Measurements from ENCODE around the gene TRABD2A.

Gene TRABD2A

GRCh38 chr2:84901593-84902120 is 20.8 kb upstream of the TRABD2A start:
- peak; percentile 93 for DNase-seq (ENCODE audit: low read depth)
- TF ChIP-seq CTCF (conservative IDR thresholded peaks at IDR 0.05; ENCODE audit: low read depth, low read length): no peak
- H3K4me3 ChIP-seq (ENCODE audit: low read depth, low read length): no peak overlapping the region

GRCh38 chr2:84900971-84901370 is 20.1 kb upstream of the TRABD2A start:
- no peak for TF ChIP-seq CTCF (conservative IDR thresholded peaks at IDR 0.05; ENCODE audit: low read depth, low read length)
- no peak for DNase-seq (ENCODE audit: low read depth)
- H3K4me3 ChIP-seq (ENCODE audit: low read depth, low read length): no peak overlapping the region

- TF ChIP-seq CTCF (conservative IDR thresholded peaks at IDR 0.05; ENCODE audit: low read depth, low read length): no peak
- DNase-seq (ENCODE audit: low read depth): no peak
- H3K4me3 ChIP-seq (ENCODE audit: low read depth, low read length): no peak overlapping the region
Measured at GRCh38 chr2:84899304-84900204, 18.7 kb upstream of the TRABD2A start.

GRCh38 chr2:84897773-84898172 is 16.9 kb upstream of the TRABD2A start:
- no peak for TF ChIP-seq CTCF (conservative IDR thresholded peaks at IDR 0.05; ENCODE audit: low read depth, low read length)
- no peak for DNase-seq (ENCODE audit: low read depth)
- no peak overlapping the region for H3K4me3 ChIP-seq (ENCODE audit: low read depth, low read length)

- H3K4me3 ChIP-seq (ENCODE audit: low read depth, low read length): no peak overlapping the region
- TF ChIP-seq CTCF (conservative IDR thresholded peaks at IDR 0.05; ENCODE audit: low read depth, low read length): no peak
- no peak for DNase-seq (ENCODE audit: low read depth)
Measured at GRCh38 chr2:84896567-84896966, 15.7 kb upstream of the TRABD2A start.

- no peak for TF ChIP-seq CTCF (conservative IDR thresholded peaks at IDR 0.05; ENCODE audit: low read depth, low read length)
- H3K4me3 ChIP-seq (ENCODE audit: low read depth, low read length): no peak overlapping the region
- DNase-seq (ENCODE audit: low read depth): peak; percentile 39
Measured at GRCh38 chr2:84894758-84895520, 14.1 kb upstream of the TRABD2A start.

Data from choroid plexus epithelial cell (primary cell).